A673 (cell line): Measurements from ENCODE around the gene FBN1. TPM values are rescaled to one million over a fixed set of nuclear protein-coding genes. Genes with fewer than 3 reads are reported as not detected.

Source experiments
- BruUV-seq: library from RNA; stranded (reverse); fragments of 400-500 nt; replicated peaks from 2 replicates; lab custom pipeline; 2021; lab: Mats Ljungman, UMichigan
- CTCF ChIA-PET: fragments of 300-600 bp; sonication (Branson Sonifier 250); formaldehyde crosslinking; loops from one replicate; lab custom pipeline; 2022; ENCODE audit warnings: antibody characterized with exemption; lab: Charles Lee
- POLR2A ChIA-PET: fragments of 300-600 bp; sonication (Branson Sonifier 250); formaldehyde crosslinking; loops from one replicate; lab custom pipeline; 2022; ENCODE audit warnings: antibody characterized with exemption; ENCODE audit not compliant: low non-redundant PET; lab: Charles Lee
- DNase-seq: peaks from one replicate; pipeline ENCODE4 v3.0.0-alpha.2; 2015; ENCODE audit warnings: low spot score
- H3K27ac ChIP-seq: fragments of 200-600 bp; sonication (generic); 2 replicates; pipeline ENCODE4 v1.5.1; 2016; ENCODE audit warnings: mixed run types, low read depth, mild to moderate bottlenecking, mixed read lengths, antibody characterized with exemption, low read length; ENCODE audit not compliant: poor library complexity, severe bottlenecking
- H3K27me3 ChIP-seq: fragments of 200-600 bp; sonication (generic); replicated peaks from 2 replicates; pipeline ENCODE4 v1.6.1; 2017; ENCODE audit warnings: mixed run types, low read depth, mild to moderate bottlenecking, mixed read lengths, antibody characterized with exemption, low read length; ENCODE audit not compliant: insufficient read depth, poor library complexity
- H3K36me3 ChIP-seq: fragments of 200-600 bp; sonication (generic); 2 replicates; pipeline ENCODE4 v1.6.1; 2016; ENCODE audit warnings: mixed run types, mild to moderate bottlenecking, mixed read lengths, antibody characterized with exemption, low read length; ENCODE audit not compliant: insufficient read depth, poor library complexity, severe bottlenecking
- H3K4me1 ChIP-seq: fragments of 200-600 bp; sonication (generic); 2 replicates; pipeline ENCODE4 v1.6.1; 2017; ENCODE audit warnings: mixed run types, mild to moderate bottlenecking, mixed read lengths, antibody characterized with exemption, low read length; ENCODE audit not compliant: insufficient read depth, poor library complexity, severe bottlenecking
- H3K4me3 ChIP-seq: fragments of 200-600 bp; sonication (generic); 2 replicates; pipeline ENCODE4 v1.5.1; 2016; ENCODE audit warnings: low read depth, mixed run types, mild to moderate bottlenecking, mixed read lengths, low read length; ENCODE audit not compliant: poor library complexity, severe bottlenecking
- H3K9me3 ChIP-seq: fragments of 200-600 bp; sonication (generic); 2 replicates; pipeline ENCODE4 v1.6.1; 2016; ENCODE audit warnings: mixed run types, low read depth, mild to moderate bottlenecking, mixed read lengths, antibody characterized with exemption, low read length; ENCODE audit not compliant: poor library complexity, severe bottlenecking
- CTCF ChIP-seq: fragments of 300-800, 200-600 bp; sonication (generic); conservative IDR thresholded peaks from 2 replicates; pipeline ENCODE4 v1.5.1; 2017; ENCODE audit warnings: low read depth, mild to moderate bottlenecking, antibody characterized with exemption, low read length, moderate library complexity, mixed read lengths
- EZH2 ChIP-seq: fragments of 200-600 bp; sonication (generic); IDR thresholded peaks from 2 replicates; pipeline ENCODE4 v1.6.1; 2017; ENCODE audit warnings: borderline replicate concordance, low read depth, mild to moderate bottlenecking, mixed read lengths, antibody characterized with exemption, low read length; ENCODE audit not compliant: poor library complexity, severe bottlenecking
- intact Hi-C: fragments of 100-400 bp; cut with micrococcal nuclease; formaldehyde crosslinking; loops from one replicate; pipeline ENCODE4 v1.10.0; 2022; ENCODE audit not compliant: unreplicated experiment
- total RNA-seq: library from RNA; stranded (reverse); gene quantifications from 2 replicates; pipeline ENCODE4 v1.2.3, GENCODE V29; 2021

Gene FBN1
- total RNA-seq, 1 experiment from 2014 or later = 25.4 TPM

- ChIA-PET POLR2A (no interaction called here), CTCF (no interaction called here)
- no peaks in the 10 kb centered on the region for H3K27me3 ChIP-seq
- no peak for DNase-seq
- intact Hi-C loops = no loop called here
- TF ChIP-seq EZH2 = no peak
- no peak for TF ChIP-seq CTCF
- H3K36me3 ChIP-seq = no peaks in the 10 kb centered on the region
- H3K27ac ChIP-seq = no peak overlapping the region
- no peaks in the 10 kb centered on the region for H3K9me3 ChIP-seq
- no peak overlapping the region for H3K4me3 ChIP-seq
- peaks cover 24% of the 10 kb centered on the region for H3K4me1 ChIP-seq
- BruUV-seq = no TSS peak
Observed at GRCh38 chr15:48563934-48564333, 81.6 kb downstream of the FBN1 start.

GRCh38 chr15:48560321-48561051, 85.0 kb downstream of the FBN1 start:
- H3K4me1 ChIP-seq = peaks cover 25% of the 10 kb centered on the region
- ChIA-PET POLR2A (no interaction called here), CTCF (no interaction called here)
- no peaks in the 10 kb centered on the region for H3K36me3 ChIP-seq
- H3K27ac ChIP-seq = no peak overlapping the region
- intact Hi-C loops = no loop called here
- no peaks in the 10 kb centered on the region for H3K27me3 ChIP-seq
- DNase-seq = no peak
- H3K9me3 ChIP-seq = no peaks in the 10 kb centered on the region
- BruUV-seq = no TSS peak
- H3K4me3 ChIP-seq = no peak overlapping the region
- TF ChIP-seq EZH2 = no peak
- TF ChIP-seq CTCF = no peak

GRCh38 chr15:48559285-48559684, 86.2 kb downstream of the FBN1 start:
- peak; percentile 23 for DNase-seq
- no TSS peak for BruUV-seq
- TF ChIP-seq CTCF = no peak
- no peak for TF ChIP-seq EZH2
- Histone ChIP-seq H3K9me3 (no peaks in the 10 kb centered on the region), H3K27me3 (no peaks in the 10 kb centered on the region), H3K4me1 (peaks cover 35% of the 10 kb centered on the region), H3K36me3 (no peaks in the 10 kb centered on the region), H3K4me3 (no peak overlapping the region), H3K27ac (no peak overlapping the region)
- ChIA-PET CTCF (no interaction called here), POLR2A (no interaction called here)
- intact Hi-C loops = no loop called here
